Gastrocnemius medialis (tissue), 4 donors: Measurements from ENCODE around the gene ITPR2. TPM values are rescaled to one million over a fixed set of nuclear protein-coding genes. Genes with fewer than 3 reads are reported as not detected.

Experiments
- ATAC-seq, 2 donors: fragments of 150-250 bp; one replicate each; pipeline ENCODE4 v1.9.1; 2016
- DNase-seq, 2 donors: peaks; one replicate each; pipeline ENCODE4 v3.0.0-alpha.2; 2019
- H3K27ac ChIP-seq, 4 donors: fragments of 200-600 bp; sonication (generic); 1 replicate in 1 of 4; 2 replicates in 3 of 4; pipeline ENCODE4 v1.5.1; 2016 to 2018; ENCODE audit warnings: mild to moderate bottlenecking in 2 of 4, moderate library complexity in 1 of 4
- H3K27me3 ChIP-seq, 3 donors: fragments of 200-600 bp; sonication (generic) in 2 of 3; 1 replicate in 1 of 3; 2 replicates in 2 of 3; pipeline versions ENCODE4 v1.5.1 to v1.6.0; 2016 to 2019; ENCODE audit warnings: mild to moderate bottlenecking in 1 of 3, moderate library complexity in 1 of 3
- H3K36me3 ChIP-seq, 2 donors: fragments of 200-600 bp; sonication (generic) in 1 of 2; one replicate each; pipeline ENCODE4 v1.5.1; 2017 to 2018
- H3K4me1 ChIP-seq, 2 donors: fragments of 200-600 bp; sonication (generic) in 1 of 2; one replicate each; pipeline ENCODE4 v1.5.1; 2016 to 2017; ENCODE audit warnings: mild to moderate bottlenecking in 2 of 2
- H3K4me3 ChIP-seq, 4 donors: fragments of 200-600 bp; sonication (generic) in 3 of 4; 1 replicate in 1 of 4; 2 replicates in 3 of 4; pipeline ENCODE4 v1.5.1; 2016 to 2019; ENCODE audit warnings: mild to moderate bottlenecking in 2 of 4
- H3K9me3 ChIP-seq, 3 donors: fragments of 200-600 bp; sonication (generic) in 2 of 3; 1 replicate in 1 of 3; 2 replicates in 2 of 3; pipeline ENCODE4 v1.5.1; 2016 to 2019
- POLR2A ChIP-seq, 2 donors: fragments of 450-650 bp; IDR thresholded peaks; one replicate each; pipeline ENCODE4 v1.6.1; 2017; ENCODE audit warnings: antibody characterized with exemption in 2 of 2, mild to moderate bottlenecking in 2 of 2, moderate library complexity in 2 of 2
- in situ Hi-C, 4 donors: fragments of 200-750 bp; cut with MboI; loops; one replicate each; pipeline versions ENCODE4 v1.15.0 to v1.8.0; 2017; ENCODE audit warnings: low sequenced_read_pairs in 4 of 4
- intact Hi-C: fragments of 100-400 bp; cut with DNase I; formaldehyde crosslinking; loops from one replicate; pipeline ENCODE4 v1.15.1; 2023; ENCODE audit warnings: low total_unique reads
- total RNA-seq, 4 donors: library from RNA; depleted of rRNA; stranded (reverse); fragments of >200 nt; gene quantifications; one replicate each; pipeline versions ENCODE4 v1.1.0 to v1.2.3, GENCODE V29; 2016
- TF ChIP-seq, protein P1 (sequence below), 5 experiments: fragments of 450-650 bp in 3 of 5; fragments of 200-600 bp in 2 of 5; sonication (generic) in 2 of 5; IDR thresholded peaks in 4 of 5; conservative IDR thresholded peaks in 1 of 5; 1 replicate in 4 of 5; 2 replicates in 1 of 5; pipeline ENCODE4 v1.5.1; 2016 to 2019; ENCODE audit warnings: antibody characterized with exemption in 5 of 5, mild to moderate bottlenecking in 3 of 5, moderate library complexity in 3 of 5

ITPR2 gene
- total RNA-seq, 4 donors from 2014 or later, result 3.8 to 23.8 (median 4.1) TPM

DNA sequence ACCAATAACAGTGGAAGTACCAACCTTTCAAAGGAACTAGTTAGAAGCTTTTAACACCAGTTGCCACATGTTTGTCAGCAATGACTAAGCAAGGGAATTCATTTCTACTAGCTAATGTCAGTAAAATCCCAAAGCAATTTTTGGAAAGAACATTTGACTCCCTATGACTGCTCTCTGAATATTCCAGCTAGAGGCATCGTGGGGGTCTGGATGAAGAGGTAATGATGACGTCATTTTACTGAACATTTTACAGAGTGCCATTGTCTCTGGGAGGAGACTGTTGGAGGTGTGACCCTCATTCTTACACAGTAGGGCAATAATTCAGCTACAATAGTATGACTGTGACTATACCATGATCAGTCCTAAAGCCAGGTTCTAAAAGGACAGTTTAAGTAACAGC, 204.8 kb downstream of the ITPR2 start:
- TF ChIP-seq, protein P1, sequence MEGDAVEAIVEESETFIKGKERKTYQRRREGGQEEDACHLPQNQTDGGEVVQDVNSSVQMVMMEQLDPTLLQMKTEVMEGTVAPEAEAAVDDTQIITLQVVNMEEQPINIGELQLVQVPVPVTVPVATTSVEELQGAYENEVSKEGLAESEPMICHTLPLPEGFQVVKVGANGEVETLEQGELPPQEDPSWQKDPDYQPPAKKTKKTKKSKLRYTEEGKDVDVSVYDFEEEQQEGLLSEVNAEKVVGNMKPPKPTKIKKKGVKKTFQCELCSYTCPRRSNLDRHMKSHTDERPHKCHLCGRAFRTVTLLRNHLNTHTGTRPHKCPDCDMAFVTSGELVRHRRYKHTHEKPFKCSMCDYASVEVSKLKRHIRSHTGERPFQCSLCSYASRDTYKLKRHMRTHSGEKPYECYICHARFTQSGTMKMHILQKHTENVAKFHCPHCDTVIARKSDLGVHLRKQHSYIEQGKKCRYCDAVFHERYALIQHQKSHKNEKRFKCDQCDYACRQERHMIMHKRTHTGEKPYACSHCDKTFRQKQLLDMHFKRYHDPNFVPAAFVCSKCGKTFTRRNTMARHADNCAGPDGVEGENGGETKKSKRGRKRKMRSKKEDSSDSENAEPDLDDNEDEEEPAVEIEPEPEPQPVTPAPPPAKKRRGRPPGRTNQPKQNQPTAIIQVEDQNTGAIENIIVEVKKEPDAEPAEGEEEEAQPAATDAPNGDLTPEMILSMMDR (IDR thresholded peaks at IDR 0.05 in 4 of 5, conservative IDR thresholded peaks at IDR 0.05 in 1 of 5), result no peak
- no peak for TF ChIP-seq POLR2A (IDR thresholded peaks at IDR 0.05)
- Histone ChIP-seq H3K4me1 (no peaks in the 10 kb centered on the region), H3K4me3 (no peak overlapping the region), H3K36me3 (peaks cover 0 to 4% of the 10 kb centered on the region in 2 donors), H3K27me3 (no peaks in the 10 kb centered on the region), H3K27ac (no peak overlapping the region), H3K9me3 (no peaks in the 10 kb centered on the region)
- intact Hi-C loops, result no loop called here
- in situ Hi-C loops, result loop anchor here in 2 of 4 donors (25.0 kb wide), 1 partner anchor 541 kb away; no protein-coding TSS in a partner anchor
- DNase-seq, result no peak
- no peak for ATAC-seq

DNA sequence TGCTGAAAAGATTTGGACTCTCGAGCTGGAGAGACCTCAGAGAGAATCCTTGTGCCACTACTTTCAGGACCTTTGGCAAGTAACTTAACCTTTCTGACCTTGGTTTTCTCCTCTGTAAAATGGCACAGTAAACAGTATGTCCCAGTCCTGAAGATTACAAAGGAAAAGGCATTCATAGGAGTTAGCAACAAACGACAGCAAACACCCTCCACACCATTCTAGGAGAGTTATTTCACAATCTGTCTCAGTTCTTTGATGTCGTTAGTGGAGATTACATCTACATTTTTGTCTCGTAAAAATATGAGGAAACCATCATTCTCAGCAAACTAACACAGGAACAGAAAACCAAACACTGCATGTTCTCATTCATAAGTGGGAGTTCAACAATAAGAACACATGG, 205.7 kb downstream of the ITPR2 start:
- Histone ChIP-seq H3K27ac (no peak overlapping the region), H3K9me3 (no peaks in the 10 kb centered on the region), H3K4me1 (no peaks in the 10 kb centered on the region), H3K36me3 (peaks cover 0 to 4% of the 10 kb centered on the region in 2 donors), H3K4me3 (no peak overlapping the region), H3K27me3 (no peaks in the 10 kb centered on the region)
- in situ Hi-C loops, result loop anchor here in 2 of 4 donors (25.0 kb wide), 1 partner anchor 540 kb away; no protein-coding TSS in a partner anchor
- intact Hi-C loops, result no loop called here
- no peak for DNase-seq
- TF ChIP-seq, protein P1 (IDR thresholded peaks at IDR 0.05 in 4 of 5, conservative IDR thresholded peaks at IDR 0.05 in 1 of 5), result no peak
- TF ChIP-seq POLR2A (IDR thresholded peaks at IDR 0.05), result no peak
- no peak for ATAC-seq

DNA sequence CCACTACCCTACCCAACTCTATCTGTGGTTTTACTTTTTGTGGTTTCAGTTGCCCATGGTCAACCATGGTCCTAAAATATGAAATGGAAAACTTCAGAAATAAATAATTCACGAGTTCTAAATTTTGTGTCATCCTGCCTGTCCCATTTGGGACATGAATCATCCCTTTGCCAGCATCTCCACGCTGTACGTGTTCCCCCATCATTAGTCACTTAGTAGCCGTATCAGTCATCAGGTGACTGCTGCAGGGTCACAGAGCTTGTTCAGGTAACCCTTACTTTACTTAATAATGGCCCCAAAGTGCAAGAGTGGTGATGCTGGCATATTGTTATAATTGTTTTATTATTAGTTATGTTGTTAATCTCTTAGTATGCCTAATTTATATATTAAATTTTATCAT, 209.9 kb downstream of the ITPR2 start:
- ATAC-seq, result no peak
- peaks cover 0 to 7% of the 10 kb centered on the region in 2 donors for H3K4me1 ChIP-seq
- no peak overlapping the region for H3K4me3 ChIP-seq
- in situ Hi-C loops (no loop called here), intact Hi-C loops (no loop called here)
- TF ChIP-seq, protein P1 (IDR thresholded peaks at IDR 0.05 in 4 of 5, conservative IDR thresholded peaks at IDR 0.05 in 1 of 5), result no peak
- no peak for TF ChIP-seq POLR2A (IDR thresholded peaks at IDR 0.05)
- DNase-seq, result no peak
- no peaks in the 10 kb centered on the region for H3K27me3 ChIP-seq
- no peak overlapping the region for H3K27ac ChIP-seq
- no peaks in the 10 kb centered on the region for H3K9me3 ChIP-seq
- H3K36me3 ChIP-seq, result peaks cover 0 to 24% of the 10 kb centered on the region in 2 donors

DNA sequence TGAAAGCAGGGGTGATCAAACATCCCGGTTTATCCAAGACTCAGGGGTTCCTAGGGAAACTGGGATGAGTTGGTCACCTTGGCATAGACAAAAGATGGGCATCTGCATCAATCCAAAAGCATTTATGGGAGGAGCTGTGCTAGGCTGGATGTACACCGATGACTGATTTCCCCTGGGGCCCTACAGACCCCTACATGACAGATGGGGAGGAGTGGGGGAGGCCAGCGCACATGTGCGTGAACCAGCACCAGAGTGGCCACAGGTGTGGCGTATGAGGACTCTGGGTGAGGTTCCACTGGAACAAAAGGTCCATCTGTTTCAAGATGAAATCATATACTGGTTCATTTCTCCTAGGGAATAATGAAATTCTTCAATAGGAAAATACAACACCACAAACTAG, 210.4 kb downstream of the ITPR2 start:
- no peak overlapping the region for H3K4me3 ChIP-seq
- no peaks in the 10 kb centered on the region for H3K27me3 ChIP-seq
- peaks cover 0 to 7% of the 10 kb centered on the region in 2 donors for H3K4me1 ChIP-seq
- H3K27ac ChIP-seq, result no peak overlapping the region
- no peaks in the 10 kb centered on the region for H3K9me3 ChIP-seq
- DNase-seq (no peak), ATAC-seq (no peak)
- in situ Hi-C loops (no loop called here), intact Hi-C loops (no loop called here)
- peaks cover 0 to 24% of the 10 kb centered on the region in 2 donors for H3K36me3 ChIP-seq
- no peak for TF ChIP-seq POLR2A (IDR thresholded peaks at IDR 0.05)
- TF ChIP-seq, protein P1 (IDR thresholded peaks at IDR 0.05 in 4 of 5, conservative IDR thresholded peaks at IDR 0.05 in 1 of 5), result no peak

DNA sequence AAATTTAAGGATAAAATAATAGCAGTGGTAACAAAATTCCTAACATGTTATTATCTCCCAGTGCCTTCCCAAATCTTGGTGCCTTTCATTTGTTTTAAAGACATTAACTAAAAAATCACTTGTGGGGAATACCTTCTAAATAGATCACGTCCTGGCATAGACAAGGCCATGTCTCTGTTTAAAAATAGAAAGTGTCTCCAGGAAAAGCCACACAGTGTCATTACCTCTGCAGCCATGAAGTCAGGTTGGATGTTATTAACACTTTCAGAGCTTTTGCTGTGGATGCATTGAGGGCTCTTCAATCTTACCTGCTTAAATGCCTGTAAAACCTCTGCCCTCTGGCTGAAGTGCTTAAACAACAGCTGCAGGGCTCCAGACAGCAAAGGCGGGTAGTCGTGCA, 211.1 kb downstream of the ITPR2 start:
- ATAC-seq, result no peak
- H3K36me3 ChIP-seq, result peaks cover 0 to 24% of the 10 kb centered on the region in 2 donors
- in situ Hi-C loops, result no loop called here

More for the DNA sequence above, 211.1 kb downstream of the ITPR2 start:
- Histone ChIP-seq H3K27me3 (no peaks in the 10 kb centered on the region), H3K27ac (no peak overlapping the region), H3K4me3 (no peak overlapping the region), H3K4me1 (peaks cover 0 to 7% of the 10 kb centered on the region in 2 donors), H3K9me3 (no peaks in the 10 kb centered on the region)
- TF ChIP-seq, protein P1 (IDR thresholded peaks at IDR 0.05 in 4 of 5, conservative IDR thresholded peaks at IDR 0.05 in 1 of 5), result no peak
- TF ChIP-seq POLR2A (IDR thresholded peaks at IDR 0.05), result no peak
- intact Hi-C loops, result no loop called here
- no peak for DNase-seq
